Stimulated activated CD8-positive, alpha-beta memory T cell treated with anti-CD3 and anti-CD28 coated beads, Interleukin-4, amount 100 ng/mL, for 48 hours (primary cell): Measurements from ENCODE around the gene RAET1G.
A peak's percentile ranks its signal among the peaks of the same experiment; 100 is the strongest.
"Not testable (repeated sequence)": the region's sequence is repeated elsewhere in the genome, so short reads cannot be mapped to it uniquely, and the experiment has no call there.

ENCODE experiments used
- DNase-seq: peaks from one replicate; pipeline ENCODE4 v3.0.0-alpha.2; 2020

Gene RAET1G

GRCh38 chr6:149953390-149953789 lies 30.5 kb upstream of the RAET1G start:
- DNase-seq: not testable (repeated sequence)

GRCh38 chr6:149951626-149952025 lies 28.7 kb upstream of the RAET1G start:
- DNase-seq: no peak

GRCh38 chr6:149951096-149951495 lies 28.2 kb upstream of the RAET1G start:
- no peak for DNase-seq

- no peak for DNase-seq
These were observed 27.5 kb upstream of the RAET1G start for GRCh38 chr6:149950423-149950822.

- no peak for DNase-seq
These were observed 25.7 kb upstream of the RAET1G start for GRCh38 chr6:149948616-149949015.

- no peak for DNase-seq
These were observed 25.1 kb upstream of the RAET1G start for GRCh38 chr6:149948011-149948410.

- DNase-seq: not testable (repeated sequence)
These were observed 24.6 kb upstream of the RAET1G start for GRCh38 chr6:149947533-149947932.

GRCh38 chr6:149946631-149947030 lies 23.7 kb upstream of the RAET1G start:
- DNase-seq: not testable (repeated sequence)

GRCh38 chr6:149945276-149945675 lies 22.4 kb upstream of the RAET1G start:
- DNase-seq: not testable (repeated sequence)

GRCh38 chr6:149943321-149943720 lies 20.4 kb upstream of the RAET1G start:
- DNase-seq: not testable (repeated sequence)

GRCh38 chr6:149942461-149942829 lies 19.5 kb upstream of the RAET1G start:
- DNase-seq: no peak

- DNase-seq: peak; percentile 90
These were observed 18.9 kb upstream of the RAET1G start, which contains the start of gene ULBP2 for GRCh38 chr6:149941583-149942460. TSS of gene ULBP2 (plus strand) at chr6:149942014. CDS start at chr6:149942073, 59 bp downstream.

- no peak for DNase-seq
These were observed 17.7 kb upstream of the RAET1G start for GRCh38 chr6:149940672-149940982.

GRCh38 chr6:149939909-149940671 lies 17.2 kb upstream of the RAET1G start:
- DNase-seq: no peak

- no peak for DNase-seq
These were observed 16.4 kb upstream of the RAET1G start for GRCh38 chr6:149939356-149939648.

- peak; percentile 45 for DNase-seq
These were observed 15.8 kb upstream of the RAET1G start for GRCh38 chr6:149938571-149939355.

GRCh38 chr6:149938013-149938570 lies 15.2 kb upstream of the RAET1G start:
- not testable (repeated sequence) for DNase-seq

- DNase-seq: no peak
These were observed 13.8 kb upstream of the RAET1G start for GRCh38 chr6:149936743-149937142.

- no peak for DNase-seq
These were observed 12.7 kb upstream of the RAET1G start for GRCh38 chr6:149935668-149936067.

- no peak for DNase-seq
These were observed 12.3 kb upstream of the RAET1G start for GRCh38 chr6:149935246-149935645.

- peak; percentile 83 for DNase-seq
These were observed 11.6 kb upstream of the RAET1G start for GRCh38 chr6:149934249-149935156.

GRCh38 chr6:149933461-149933860 lies 10.5 kb upstream of the RAET1G start:
- DNase-seq: no peak
